HG03354 (cell line): ENCODE measurements around the gene DCDC2.
"Not testable (repeated sequence)": the region's sequence is repeated elsewhere in the genome, so short reads cannot be mapped to it uniquely, and the experiment has no call there.

Experiments
- ATAC-seq: cut with Tn5 transposase; IDR thresholded peaks from one replicate; pipeline ENCODE4 v1.9.1; 2021; ENCODE audit warnings: mild to moderate bottlenecking; ENCODE audit not compliant: unreplicated experiment, poor library complexity, severe bottlenecking

The DCDC2 gene

DNA sequence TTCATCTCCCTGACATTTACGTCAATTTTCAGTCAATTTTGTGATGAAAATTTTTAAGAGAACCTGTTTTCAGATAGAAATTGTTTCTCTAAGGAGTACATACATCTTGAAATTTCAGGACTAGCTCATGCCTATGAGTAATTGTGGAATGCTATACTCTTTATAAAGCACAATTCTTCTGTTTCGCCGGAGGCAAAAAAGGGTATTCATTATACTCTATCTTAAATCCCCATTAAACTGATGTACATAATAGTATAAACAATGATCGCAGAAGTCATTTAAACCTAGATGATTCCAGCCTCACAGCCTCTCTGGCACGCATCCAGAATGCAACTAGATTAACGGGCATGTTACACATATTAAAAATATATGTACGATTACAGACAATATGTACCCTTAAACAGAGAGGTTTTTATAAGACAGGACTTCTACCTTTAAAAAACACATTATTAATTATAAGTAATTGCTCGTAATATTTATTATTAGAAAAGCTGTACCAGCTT is 169.2 kb downstream of the DCDC2 start:
- no peak for ATAC-seq

DNA sequence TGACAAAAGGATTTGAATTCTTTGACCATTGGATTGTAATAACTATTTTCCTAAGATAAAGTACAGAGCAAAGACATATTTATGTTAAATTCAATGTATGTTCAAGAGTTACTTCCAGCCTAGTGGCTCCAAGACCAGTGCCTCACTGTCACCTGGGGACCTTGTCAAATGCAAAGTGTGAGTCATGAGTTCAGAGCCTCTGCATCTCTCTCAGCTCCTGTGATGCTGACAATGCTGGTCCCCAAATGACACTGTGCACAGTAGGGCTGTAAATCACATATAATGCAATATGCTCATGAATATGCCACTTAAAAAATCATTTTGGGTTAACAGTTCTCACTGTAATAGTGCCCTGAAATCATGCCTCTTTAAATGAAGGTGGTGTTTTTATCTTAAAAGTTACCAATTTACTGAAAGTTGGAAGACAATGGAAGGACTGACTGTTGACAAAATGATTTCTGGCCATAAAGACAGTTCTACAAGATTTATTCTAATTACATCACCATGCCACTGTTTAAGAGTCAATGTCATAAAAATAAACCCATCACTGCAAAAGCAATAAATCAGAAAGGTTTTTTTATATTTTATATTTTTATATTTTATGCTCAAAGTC is 169.8 kb downstream of the DCDC2 start:
- no peak for ATAC-seq

DNA sequence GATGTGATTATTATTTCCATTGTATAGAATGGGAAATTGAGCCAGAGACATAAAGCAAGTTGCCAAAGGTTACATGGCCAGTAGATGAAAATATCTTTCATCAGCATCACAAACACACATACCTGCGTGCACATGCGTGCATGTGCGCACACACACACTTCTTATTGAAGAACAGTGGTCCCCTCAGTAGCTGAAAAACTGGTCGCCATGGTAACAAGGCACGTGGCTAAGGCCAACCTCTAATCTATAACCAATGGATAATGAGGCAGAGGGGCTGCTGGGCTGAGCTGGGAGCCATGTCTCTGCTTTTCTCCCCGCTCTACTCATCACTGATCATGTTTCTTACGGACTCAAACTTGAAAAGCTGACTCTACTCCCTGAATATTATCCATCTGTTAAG is 171.5 kb downstream of the DCDC2 start:
- ATAC-seq = no peak

DNA sequence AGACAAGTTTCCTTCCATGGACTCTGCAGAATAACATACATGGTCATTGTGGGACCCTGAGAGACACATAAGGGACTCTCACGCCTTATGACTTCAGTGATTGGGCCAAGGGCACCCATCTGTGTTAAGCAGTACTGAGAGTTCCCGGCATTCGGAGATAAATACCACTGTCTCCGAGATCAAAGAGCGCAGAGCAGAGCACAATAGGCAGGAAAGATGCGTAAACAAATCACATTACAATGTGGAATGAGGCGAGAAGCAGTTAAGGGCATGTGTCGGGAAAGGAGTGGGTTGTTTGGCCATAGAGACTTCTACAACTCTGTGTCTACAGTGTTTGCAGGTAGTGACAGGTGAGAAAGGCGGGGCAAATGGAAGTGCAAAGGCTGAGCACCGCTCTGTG is 174.3 kb downstream of the DCDC2 start:
- no peak for ATAC-seq

DNA sequence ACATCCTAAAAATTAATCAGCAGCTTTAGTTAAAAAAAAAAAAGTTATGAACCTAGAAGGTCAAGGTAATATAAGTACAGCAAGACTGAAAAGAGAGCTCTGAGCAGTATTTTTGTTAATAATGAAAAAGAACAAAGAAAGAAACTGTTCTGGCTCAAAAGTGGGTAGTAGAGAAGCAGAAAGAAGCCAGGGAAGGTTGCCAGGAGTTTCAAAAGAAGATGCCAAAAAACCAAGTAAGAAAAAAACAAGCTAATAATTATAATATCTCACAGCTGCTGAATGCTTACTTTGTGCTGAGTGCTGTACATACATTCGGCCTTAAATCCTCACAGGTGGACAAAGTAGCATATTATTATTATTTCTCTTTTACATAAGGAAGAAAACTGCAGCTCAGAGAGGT is 200.0 kb downstream of the DCDC2 start:
- no peak for ATAC-seq

- ATAC-seq = no peak
Observed at GRCh38 chr6:24154121-24154520, 203.7 kb downstream of the DCDC2 start.

GRCh38 chr6:24152014-24152413 is 205.8 kb downstream of the DCDC2 start:
- no peak for ATAC-seq

DNA sequence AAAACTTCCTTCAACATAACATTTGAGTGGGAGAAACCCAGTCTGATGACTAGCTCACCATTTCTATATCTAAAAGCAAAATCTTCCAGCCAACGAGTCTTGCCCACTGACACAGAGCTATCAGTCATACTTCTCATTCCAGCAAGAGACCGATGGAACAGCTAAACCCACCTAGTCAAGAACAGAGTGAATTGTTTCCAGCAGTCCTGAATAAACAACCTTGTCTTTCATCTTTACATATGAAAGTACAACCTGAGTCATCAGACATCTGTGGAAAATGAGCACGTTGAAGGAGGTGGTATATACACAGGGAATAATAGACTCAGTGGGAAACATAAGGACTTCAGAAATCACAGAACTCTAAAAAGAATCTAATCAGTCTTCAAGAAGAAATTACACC is 208.0 kb downstream of the DCDC2 start:
- ATAC-seq = no peak

- no peak for ATAC-seq
Observed at GRCh38 chr6:24149296-24149695, 208.6 kb downstream of the DCDC2 start.

DNA sequence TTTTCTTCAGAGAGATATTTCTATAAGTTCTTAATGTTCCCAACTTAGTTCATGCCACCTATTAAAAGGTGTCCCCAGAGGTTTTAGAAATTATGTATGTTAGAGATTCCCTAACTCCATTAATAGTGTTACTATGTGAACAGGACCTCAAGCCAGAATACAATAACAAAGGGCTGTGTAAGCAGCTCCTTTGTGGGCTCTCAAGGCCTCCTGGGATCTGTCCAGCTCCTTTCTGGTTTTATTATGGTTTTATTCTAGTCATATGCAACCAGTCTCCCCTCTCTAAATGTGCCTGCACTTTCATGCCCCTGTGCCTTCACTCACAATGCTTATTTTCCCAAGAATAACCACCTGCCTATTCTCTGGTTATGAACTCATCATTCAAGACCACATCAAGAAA is 209.2 kb downstream of the DCDC2 start:
- no peak for ATAC-seq

GRCh38 chr6:24148154-24148570 is 209.7 kb downstream of the DCDC2 start:
- ATAC-seq = no peak

GRCh38 chr6:24147511-24148153 is 210.2 kb downstream of the DCDC2 start:
- ATAC-seq = no peak

- ATAC-seq = no peak
Observed at GRCh38 chr6:24146871-24147270, 211.0 kb downstream of the DCDC2 start.

DNA sequence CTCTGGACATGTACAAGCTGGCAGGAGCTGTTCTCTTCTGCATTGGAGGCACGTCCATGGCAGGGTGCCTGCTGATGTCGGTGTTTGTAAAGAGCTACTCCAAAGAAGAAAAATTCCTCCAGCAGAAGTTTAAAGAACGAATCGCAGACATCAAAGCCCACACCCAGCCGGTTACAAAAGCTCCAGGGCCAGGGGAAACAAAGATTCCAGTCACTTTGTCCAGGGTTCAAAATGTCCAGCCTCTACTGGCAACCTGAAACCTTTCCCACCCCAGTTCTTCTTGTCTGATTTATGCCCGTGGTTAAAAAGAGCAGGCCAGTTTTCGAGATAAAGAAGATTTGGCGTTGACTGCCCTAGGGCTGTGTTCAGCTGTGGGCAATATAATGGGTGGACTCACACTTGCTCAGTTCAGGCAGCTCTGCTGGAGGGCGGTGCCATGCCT is 212.1 kb downstream of the DCDC2 start:
- ATAC-seq = no peak

- ATAC-seq = not testable (repeated sequence)
Observed at GRCh38 chr6:24142733-24143132, 215.1 kb downstream of the DCDC2 start.

DNA sequence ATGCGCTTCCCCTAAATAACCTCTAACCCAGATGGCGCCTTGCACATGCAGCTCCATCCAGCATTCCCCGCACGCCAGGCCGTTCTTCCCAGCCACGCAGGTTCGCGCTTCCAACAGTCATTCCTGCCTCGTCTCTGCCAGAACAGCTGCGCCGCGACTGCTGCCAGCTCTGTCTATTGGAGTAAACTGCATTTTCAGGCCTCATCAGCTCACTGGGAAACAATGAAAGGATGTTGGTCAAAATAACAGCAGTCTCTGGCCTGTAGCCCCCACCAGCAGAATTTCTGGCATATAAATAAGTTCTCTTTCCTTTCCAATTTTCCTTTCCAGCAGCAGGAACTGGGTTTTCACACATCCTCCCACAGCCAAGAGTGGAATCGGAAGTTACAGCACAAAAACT is 217.3 kb downstream of the DCDC2 start:
- ATAC-seq = no peak

GRCh38 chr6:24139639-24140038 is 218.2 kb downstream of the DCDC2 start:
- ATAC-seq = no peak

- no peak for ATAC-seq
Observed at GRCh38 chr6:24139080-24139479, 218.8 kb downstream of the DCDC2 start.

- no peak for ATAC-seq
Observed at GRCh38 chr6:24131751-24132150, 226.1 kb downstream of the DCDC2 start.

GRCh38 chr6:24127316-24127715 is 230.5 kb downstream of the DCDC2 start:
- ATAC-seq = no peak

GRCh38 chr6:24126586-24127192 is 231.2 kb downstream of the DCDC2 start:
- ATAC-seq = peak; percentile 79
